Calu3 (cell line): ENCODE data around the gene ANKS1A. TPM values are rescaled to one million over a fixed set of nuclear protein-coding genes. Genes with fewer than 3 reads are reported as not detected.

Experiments used
- BruUV-seq: library from RNA; stranded (reverse); fragments of 400-500 nt; replicated peaks from 2 replicates; lab custom pipeline; 2021; lab: Mats Ljungman, UMichigan
- CTCF ChIA-PET: fragments of 300-600 bp; sonication (Branson Sonifier 250); formaldehyde crosslinking; loops from one replicate; lab custom pipeline; 2022; ENCODE audit warnings: antibody characterized with exemption; lab: Charles Lee
- DNase-seq: peaks from one replicate; pipeline ENCODE4 v3.0.0; 2022
- H3K27ac Mint-ChIP-seq: one replicate; pipeline ENCODE4 v1.8.0; 2022; ENCODE audit warnings: mixed read lengths; ENCODE audit not compliant: unreplicated experiment
- H3K27me3 Mint-ChIP-seq: one replicate; pipeline ENCODE4 v1.8.0; 2022; ENCODE audit warnings: mixed read lengths; ENCODE audit not compliant: unreplicated experiment
- H3K36me3 Mint-ChIP-seq: one replicate; pipeline ENCODE4 v1.8.0; 2022; ENCODE audit warnings: mild to moderate bottlenecking, moderate library complexity, mixed read lengths; ENCODE audit not compliant: insufficient read depth, unreplicated experiment
- H3K4me1 Mint-ChIP-seq: one replicate; pipeline ENCODE4 v1.8.0; 2022; ENCODE audit warnings: mild to moderate bottlenecking, low read depth, mixed read lengths; ENCODE audit not compliant: unreplicated experiment
- H3K4me3 Mint-ChIP-seq: one replicate; pipeline ENCODE4 v1.8.0; 2022; ENCODE audit warnings: mild to moderate bottlenecking, low read depth, moderate library complexity, mixed read lengths; ENCODE audit not compliant: unreplicated experiment
- H3K9me3 Mint-ChIP-seq: one replicate; pipeline ENCODE4 v1.8.0; 2022; ENCODE audit warnings: low read depth, mixed read lengths; ENCODE audit not compliant: unreplicated experiment
- CTCF ChIP-seq: fragments of 200-600 bp; IDR thresholded peaks from one replicate; pipeline ENCODE4 v1.8.0; 2022; ENCODE audit warnings: antibody characterized with exemption; ENCODE audit not compliant: unreplicated experiment
- intact Hi-C: fragments of 100-400 bp; cut with micrococcal nuclease; formaldehyde crosslinking; loops from one replicate; pipeline ENCODE4 v1.10.0; 2022; ENCODE audit not compliant: unreplicated experiment
- total RNA-seq: library from RNA; stranded (reverse); gene quantifications from 2 replicates; pipeline ENCODE4 v1.2.3, GENCODE V29; 2022

The ANKS1A gene
- total RNA-seq, 1 experiment from 2014 or later, result 60.3 TPM

DNA sequence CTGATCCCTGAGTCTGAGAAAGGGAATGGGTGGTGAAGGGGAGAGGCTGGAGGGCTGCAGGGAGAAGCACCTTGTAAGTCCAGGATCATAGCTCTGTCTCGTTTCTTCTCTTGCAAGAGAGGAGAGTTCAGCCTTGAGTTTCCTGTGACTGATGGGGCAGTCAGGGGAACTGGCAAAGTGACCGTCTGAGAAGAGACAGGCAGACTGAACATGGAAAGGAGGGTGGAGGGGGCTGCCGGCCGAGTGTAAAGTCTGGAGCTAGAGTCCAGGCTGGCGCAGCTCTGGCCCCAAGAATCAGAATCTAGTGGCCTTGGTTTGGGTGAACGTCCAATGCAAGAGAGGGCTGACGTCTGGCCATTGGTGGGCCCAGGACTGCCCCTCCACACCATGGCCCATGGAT, 179.6 kb downstream of the ANKS1A start:
- H3K9me3 Mint-ChIP-seq, result no peaks in the 10 kb centered on the region
- no peak overlapping the region for H3K27ac Mint-ChIP-seq
- peaks cover 10% of the 10 kb centered on the region for H3K4me1 Mint-ChIP-seq
- intact Hi-C loops, result no loop called here
- BruUV-seq, result no TSS peak
- no peak overlapping the region for H3K4me3 Mint-ChIP-seq
- no peak for TF ChIP-seq CTCF
- H3K36me3 Mint-ChIP-seq, result peaks cover 19% of the 10 kb centered on the region
- DNase-seq, result no peak
- H3K27me3 Mint-ChIP-seq, result no peaks in the 10 kb centered on the region
- CTCF ChIA-PET, result no interaction called here

GRCh38 chr6:35069262-35069661, 180.2 kb downstream of the ANKS1A start:
- Mint-ChIP-seq H3K36me3 (peaks cover 24% of the 10 kb centered on the region), H3K27ac (no peak overlapping the region), H3K9me3 (no peaks in the 10 kb centered on the region), H3K4me3 (no peak overlapping the region), H3K27me3 (no peaks in the 10 kb centered on the region), H3K4me1 (peaks cover 10% of the 10 kb centered on the region)
- no peak for TF ChIP-seq CTCF
- no peak for DNase-seq
- intact Hi-C loops, result no loop called here
- BruUV-seq, result no TSS peak
- CTCF ChIA-PET, result no interaction called here

DNA sequence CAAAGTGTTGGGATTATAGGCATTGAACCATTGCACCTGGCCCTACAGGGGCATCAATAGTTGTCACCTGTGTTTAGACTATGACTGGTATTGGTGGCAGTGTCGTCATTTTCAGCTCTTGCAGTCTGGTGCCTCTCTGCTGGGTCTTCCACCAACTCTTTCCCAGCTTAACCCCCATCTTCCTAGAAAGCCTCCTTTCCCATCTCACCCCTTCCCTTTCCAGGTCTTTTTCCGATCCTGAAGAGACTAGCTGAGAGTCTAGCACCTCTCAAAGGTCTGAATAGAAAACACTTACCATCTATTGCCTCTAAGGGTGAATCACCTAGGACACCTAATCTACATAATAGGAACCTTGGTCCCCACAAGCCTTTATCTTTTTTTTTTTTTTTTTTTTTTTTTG, 181.1 kb downstream of the ANKS1A start:
- peaks cover 31% of the 10 kb centered on the region for H3K36me3 Mint-ChIP-seq
- H3K27ac Mint-ChIP-seq, result no peak overlapping the region
- TF ChIP-seq CTCF, result no peak
- no peaks in the 10 kb centered on the region for H3K27me3 Mint-ChIP-seq
- H3K4me1 Mint-ChIP-seq, result peaks cover 10% of the 10 kb centered on the region
- intact Hi-C loops, result no loop called here
- CTCF ChIA-PET, result interaction anchor here (0.6 to 0.7 kb wide), 2 partner anchors 19 to 70 kb away, joined by 3 to 5 read pairs; no protein-coding TSS in a partner anchor
- BruUV-seq, result no TSS peak
- no peaks in the 10 kb centered on the region for H3K9me3 Mint-ChIP-seq
- no peak overlapping the region for H3K4me3 Mint-ChIP-seq
- no peak for DNase-seq

GRCh38 chr6:35071347-35071994, 182.4 kb downstream of the ANKS1A start:
- intact Hi-C loops, result no loop called here
- H3K4me3 Mint-ChIP-seq, result no peak overlapping the region
- no peaks in the 10 kb centered on the region for H3K27me3 Mint-ChIP-seq
- CTCF ChIA-PET, result no interaction called here
- H3K4me1 Mint-ChIP-seq, result peaks cover 10% of the 10 kb centered on the region
- H3K36me3 Mint-ChIP-seq, result peaks cover 27% of the 10 kb centered on the region
- H3K27ac Mint-ChIP-seq, result no peak overlapping the region
- no TSS peak for BruUV-seq
- TF ChIP-seq CTCF, result no peak
- no peak for DNase-seq
- H3K9me3 Mint-ChIP-seq, result no peaks in the 10 kb centered on the region
